ENCODE measurements around the gene PNLIPRP1.

DNA sequence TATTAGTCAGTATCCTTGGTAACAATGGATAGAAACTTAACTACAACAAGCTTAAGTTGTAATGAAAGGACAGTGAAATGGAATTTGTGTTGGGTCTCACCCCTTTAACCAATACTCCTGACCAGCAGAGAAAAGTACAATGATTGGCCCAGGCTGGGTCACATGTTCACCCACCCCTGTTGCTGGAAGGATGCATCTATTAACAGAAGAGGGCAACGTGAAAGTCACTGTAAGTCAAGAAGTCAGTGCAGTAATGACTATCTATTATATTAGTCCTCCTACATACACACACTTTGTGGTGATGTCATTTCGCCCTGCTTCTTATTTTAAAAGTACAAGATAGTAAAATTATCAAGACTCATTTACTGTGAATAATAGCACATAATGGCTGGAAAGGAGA lies 46.2 kb downstream of the PNLIPRP1 start:
- TF ChIP-seq, protein P1, sequence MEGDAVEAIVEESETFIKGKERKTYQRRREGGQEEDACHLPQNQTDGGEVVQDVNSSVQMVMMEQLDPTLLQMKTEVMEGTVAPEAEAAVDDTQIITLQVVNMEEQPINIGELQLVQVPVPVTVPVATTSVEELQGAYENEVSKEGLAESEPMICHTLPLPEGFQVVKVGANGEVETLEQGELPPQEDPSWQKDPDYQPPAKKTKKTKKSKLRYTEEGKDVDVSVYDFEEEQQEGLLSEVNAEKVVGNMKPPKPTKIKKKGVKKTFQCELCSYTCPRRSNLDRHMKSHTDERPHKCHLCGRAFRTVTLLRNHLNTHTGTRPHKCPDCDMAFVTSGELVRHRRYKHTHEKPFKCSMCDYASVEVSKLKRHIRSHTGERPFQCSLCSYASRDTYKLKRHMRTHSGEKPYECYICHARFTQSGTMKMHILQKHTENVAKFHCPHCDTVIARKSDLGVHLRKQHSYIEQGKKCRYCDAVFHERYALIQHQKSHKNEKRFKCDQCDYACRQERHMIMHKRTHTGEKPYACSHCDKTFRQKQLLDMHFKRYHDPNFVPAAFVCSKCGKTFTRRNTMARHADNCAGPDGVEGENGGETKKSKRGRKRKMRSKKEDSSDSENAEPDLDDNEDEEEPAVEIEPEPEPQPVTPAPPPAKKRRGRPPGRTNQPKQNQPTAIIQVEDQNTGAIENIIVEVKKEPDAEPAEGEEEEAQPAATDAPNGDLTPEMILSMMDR (IDR thresholded peaks at IDR 0.05): no peak
- TF ChIP-seq POLR2A (IDR thresholded peaks at IDR 0.05): no peak
